ENCODE data around the gene MAPRE3. TPM values are rescaled to one million over a fixed set of nuclear protein-coding genes. Genes with fewer than 3 reads are reported as not detected.

The MAPRE3 gene
- total RNA-seq, 1 donor from 2014 or later: 57.4 TPM

GRCh38 chr2:27013738-27014137 is 43.3 kb downstream of the MAPRE3 start:
- no peak for TF ChIP-seq CTCF (IDR thresholded peaks at IDR 0.05; ENCODE audit: borderline replicate concordance)
- Histone ChIP-seq H3K9me3 (replicated peaks) (no peaks in the 10 kb centered on the region), H3K4me1 (peaks cover 60% of the 10 kb centered on the region), H3K27ac (replicated peaks) (peak overlapping the region; percentile 51), H3K4me3 (no peak overlapping the region), H3K27me3 (ENCODE audit: low read depth) (no peaks in the 10 kb centered on the region), H3K36me3 (no peaks in the 10 kb centered on the region)
- intact Hi-C loops (cut with micrococcal nuclease): loop anchor here (5.0 kb wide), 1 partner anchor 36 kb away; no protein-coding TSS in a partner anchor
- DNase-seq: no peak

- no peak overlapping the region for H3K4me3 ChIP-seq
- DNase-seq: no peak
- H3K36me3 ChIP-seq: no peaks in the 10 kb centered on the region
- H3K27ac ChIP-seq (replicated peaks): peak overlapping the region; percentile 45
- peaks cover 70% of the 10 kb centered on the region for H3K4me1 ChIP-seq
- intact Hi-C loops (cut with micrococcal nuclease): loop anchor here (5.0 kb wide), 2 partner anchors 38 to 53 kb away; no protein-coding TSS in a partner anchor
- no peaks in the 10 kb centered on the region for H3K9me3 ChIP-seq (replicated peaks)
- no peak for TF ChIP-seq CTCF (IDR thresholded peaks at IDR 0.05; ENCODE audit: borderline replicate concordance)
- no peaks in the 10 kb centered on the region for H3K27me3 ChIP-seq (ENCODE audit: low read depth)
Measured at GRCh38 chr2:27014771-27015433, 44.5 kb downstream of the MAPRE3 start.

- DNase-seq: peak; percentile 41
- no peaks in the 10 kb centered on the region for H3K27me3 ChIP-seq (ENCODE audit: low read depth)
- intact Hi-C loops (cut with micrococcal nuclease): loop anchor here (5.0 kb wide), 1 partner anchor 55 kb away; no protein-coding TSS in a partner anchor
- H3K4me1 ChIP-seq: peaks cover 76% of the 10 kb centered on the region
- no peaks in the 10 kb centered on the region for H3K36me3 ChIP-seq
- no peak overlapping the region for H3K27ac ChIP-seq (replicated peaks)
- no peak overlapping the region for H3K4me3 ChIP-seq
- H3K9me3 ChIP-seq (replicated peaks): no peaks in the 10 kb centered on the region
- peak; percentile 71 for TF ChIP-seq CTCF (IDR thresholded peaks at IDR 0.05; ENCODE audit: borderline replicate concordance)
Measured at GRCh38 chr2:27016801-27017325, 46.4 kb downstream of the MAPRE3 start.

GRCh38 chr2:27018142-27018541 is 47.7 kb downstream of the MAPRE3 start:
- Histone ChIP-seq H3K27ac (replicated peaks) (peak overlapping the region; percentile 65), H3K36me3 (peaks cover 11% of the 10 kb centered on the region), H3K4me1 (peaks cover 72% of the 10 kb centered on the region), H3K9me3 (replicated peaks) (no peaks in the 10 kb centered on the region), H3K27me3 (ENCODE audit: low read depth) (no peaks in the 10 kb centered on the region), H3K4me3 (no peak overlapping the region)
- intact Hi-C loops (cut with micrococcal nuclease): loop anchor here (5.0 kb wide), 1 partner anchor 56 kb away; no protein-coding TSS in a partner anchor
- DNase-seq: no peak
- TF ChIP-seq CTCF (IDR thresholded peaks at IDR 0.05; ENCODE audit: borderline replicate concordance): no peak

- TF ChIP-seq CTCF (IDR thresholded peaks at IDR 0.05; ENCODE audit: borderline replicate concordance): no peak
- DNase-seq: no peak
- Histone ChIP-seq H3K27me3 (ENCODE audit: low read depth) (no peaks in the 10 kb centered on the region), H3K4me3 (no peak overlapping the region), H3K9me3 (replicated peaks) (no peaks in the 10 kb centered on the region), H3K36me3 (peaks cover 25% of the 10 kb centered on the region), H3K27ac (replicated peaks) (peak overlapping the region; percentile 65), H3K4me1 (peaks cover 69% of the 10 kb centered on the region)
- intact Hi-C loops (cut with micrococcal nuclease): loop anchor here (5.0 kb wide), 1 partner anchor 57 kb away; no protein-coding TSS in a partner anchor
Measured at GRCh38 chr2:27019459-27019858, 49.0 kb downstream of the MAPRE3 start.
